Left forelimb (tissue), 1 donor: ENCODE measurements around the gene GPR158.

Source experiments
- DNase-seq: peaks from one replicate; pipeline ENCODE4 v3.0.0-alpha.2; 2018; ENCODE audit warnings: low spot score

GPR158 gene

GRCh38 chr10:25206693-25207414 is 32.1 kb downstream of the GPR158 start:
- DNase-seq: no peak

GRCh38 chr10:25209618-25210017 is 34.8 kb downstream of the GPR158 start:
- DNase-seq: no peak

- no peak for DNase-seq
Measured at GRCh38 chr10:25210265-25210664, 35.5 kb downstream of the GPR158 start.

- no peak for DNase-seq
Measured at GRCh38 chr10:25220156-25220555, 45.4 kb downstream of the GPR158 start.

- DNase-seq: no peak
Measured at GRCh38 chr10:25222085-25222660, 47.4 kb downstream of the GPR158 start.

GRCh38 chr10:25226775-25227682 is 52.2 kb downstream of the GPR158 start:
- no peak for DNase-seq

- no peak for DNase-seq
Measured at GRCh38 chr10:25231751-25232150, 57.0 kb downstream of the GPR158 start.

- DNase-seq: no peak
Measured at GRCh38 chr10:25232204-25232603, 57.4 kb downstream of the GPR158 start.

- DNase-seq: no peak
Measured at GRCh38 chr10:25245165-25245564, 70.4 kb downstream of the GPR158 start.

- DNase-seq: no peak
Measured at GRCh38 chr10:25257646-25258045, 82.8 kb downstream of the GPR158 start.

- no peak for DNase-seq
Measured at GRCh38 chr10:25261110-25261509, 86.3 kb downstream of the GPR158 start.

GRCh38 chr10:25261558-25261957 is 86.8 kb downstream of the GPR158 start:
- DNase-seq: no peak

- DNase-seq: no peak
Measured at GRCh38 chr10:25263931-25264330, 89.1 kb downstream of the GPR158 start.

- no peak for DNase-seq
Measured at GRCh38 chr10:25278180-25278579, 103.4 kb downstream of the GPR158 start.

- DNase-seq: no peak
Measured at GRCh38 chr10:25280076-25280475, 105.3 kb downstream of the GPR158 start.

- no peak for DNase-seq
Measured at GRCh38 chr10:25280573-25280972, 105.8 kb downstream of the GPR158 start.

- DNase-seq: no peak
Measured at GRCh38 chr10:25285809-25286208, 111.0 kb downstream of the GPR158 start.

GRCh38 chr10:25288181-25288580 is 113.4 kb downstream of the GPR158 start:
- no peak for DNase-seq

GRCh38 chr10:25294032-25294926 is 119.5 kb downstream of the GPR158 start:
- DNase-seq: no peak

- DNase-seq: no peak
Measured at GRCh38 chr10:25296324-25296723, 121.5 kb downstream of the GPR158 start.

GRCh38 chr10:25297466-25297865 is 122.7 kb downstream of the GPR158 start:
- no peak for DNase-seq

GRCh38 chr10:25300073-25300472 is 125.3 kb downstream of the GPR158 start:
- DNase-seq: no peak
